Natural killer cell (primary cell): Measurements from ENCODE around the gene DSTN. TPM values are rescaled to one million over a fixed set of nuclear protein-coding genes. Genes with fewer than 3 reads are reported as not detected.
"Not testable (repeated sequence)": the region's sequence is repeated elsewhere in the genome, so short reads cannot be mapped to it uniquely, and the experiment has no call there.

Experiments used
- ATAC-seq, 3 donors: fragments of 150-1000 bp in 2 of 3; fragments of 200-7000 bp in 1 of 3; cut with Tn5 transposase; 1 replicate in 1 of 3; 2 replicates in 2 of 3; pipeline ENCODE4 v1.10.0; 2021; ENCODE audit warnings: mild to moderate bottlenecking in 2 of 3, moderate library complexity in 2 of 3
- DNase-seq, 2 donors: peaks; one replicate each; pipeline versions ENCODE4 v3.0.0 to v3.0.0-alpha.2; 2013 to 2021; ENCODE audit warnings: mixed read lengths in 1 of 2
- H3K27ac ChIP-seq: one replicate; pipeline ENCODE4 v1.5.1; 2013; ENCODE audit warnings: mild to moderate bottlenecking, low read length
- H3K27me3 ChIP-seq: one replicate; pipeline ENCODE4 v1.6.1; 2013; ENCODE audit warnings: low read length; ENCODE audit not compliant: control insufficient read depth, insufficient read depth
- H3K36me3 ChIP-seq: one replicate; pipeline ENCODE4 v1.6.1; 2013; ENCODE audit warnings: low read length; ENCODE audit not compliant: control insufficient read depth, insufficient read depth
- H3K4me1 ChIP-seq: one replicate; pipeline ENCODE4 v1.6.1; 2013; ENCODE audit warnings: low read length; ENCODE audit not compliant: control insufficient read depth, insufficient read depth
- H3K4me3 ChIP-seq: one replicate; pipeline ENCODE4 v1.5.1; 2013; ENCODE audit warnings: low read length
- H3K9me3 ChIP-seq: one replicate; pipeline ENCODE4 v1.6.1; 2013; ENCODE audit warnings: low read length; ENCODE audit not compliant: control insufficient read depth, insufficient read depth
- H3K27ac Mint-ChIP-seq, 2 donors: one replicate each; pipeline ENCODE4 v1.8.0; 2022; ENCODE audit warnings: mild to moderate bottlenecking in 2 of 2, mixed read lengths in 2 of 2, moderate library complexity in 1 of 2
- H3K27me3 Mint-ChIP-seq, 2 donors: one replicate each; pipeline ENCODE4 v1.8.0; 2022; ENCODE audit warnings: low read depth in 2 of 2, mixed read lengths in 2 of 2
- H3K36me3 Mint-ChIP-seq: one replicate; pipeline ENCODE4 v1.8.0; 2022; ENCODE audit warnings: mixed read lengths
- H3K4me1 Mint-ChIP-seq, 2 donors: one replicate each; pipeline ENCODE4 v1.8.0; 2022; ENCODE audit warnings: mixed read lengths in 2 of 2
- H3K4me3 Mint-ChIP-seq: one replicate; pipeline ENCODE4 v1.8.0; 2022; ENCODE audit warnings: mild to moderate bottlenecking, moderate library complexity, mixed read lengths
- H3K9me3 Mint-ChIP-seq, 2 donors: one replicate each; pipeline ENCODE4 v1.8.0; 2022; ENCODE audit warnings: mixed read lengths in 2 of 2
- CTCF ChIP-seq: fragments of 200-600 bp; IDR thresholded peaks from one replicate; pipeline ENCODE4 v1.8.0; 2022; ENCODE audit warnings: antibody characterized with exemption
- whole genome bisulfite sequencing: methylation state at CpG from one replicate; pipeline ENCODE4 v1.1.7; 2013; ENCODE audit warnings: missing lambda C conversion rate; ENCODE audit not compliant: insufficient coverage; 5-methylcytosine and 5-hydroxymethylcytosine counted together
- intact Hi-C: fragments of 100-400 bp; cut with micrococcal nuclease; formaldehyde crosslinking; loops from one replicate; pipeline ENCODE4 v1.14.2; 2022
- total RNA-seq, 4 donors: library from RNA; stranded (reverse); fragments of 120-200 nt in 1 of 4; gene quantifications; one replicate each; pipeline versions ENCODE4 v1.2.3 to v1.2.4, GENCODE V29; 2013 to 2022

The DSTN gene
- total RNA-seq, 3 donors from 2014 or later (not counting 1 experiment from before 2014, with no cell fraction given) = 47.5 to 73.5 (median 70.0) TPM

GRCh38 chr20:17658648-17658993, 88.7 kb downstream of the DSTN start:
- Histone ChIP-seq H3K36me3 (peaks cover 14% of the 10 kb centered on the region), H3K27ac (no peak overlapping the region), H3K4me3 (no peak overlapping the region), H3K27me3 (no peaks in the 10 kb centered on the region), H3K4me1 (peaks cover 21% of the 10 kb centered on the region), H3K9me3 (no peaks in the 10 kb centered on the region)
- 93% methylated on average over 2 of the region's 2 CpGs for WGBS
- no peaks in the 10 kb centered on the region for H3K27me3 Mint-ChIP-seq
- ATAC-seq (no peak), DNase-seq (no peak)
- H3K27ac Mint-ChIP-seq = peak overlapping the region; percentile 48 to 78
- no peaks in the 10 kb centered on the region for H3K9me3 Mint-ChIP-seq
- peaks cover 68 to 70% of the 10 kb centered on the region in 2 donors for H3K4me1 Mint-ChIP-seq
- TF ChIP-seq CTCF = no peak
- intact Hi-C loops = no loop called here
- no peak overlapping the region for H3K4me3 Mint-ChIP-seq
- H3K36me3 Mint-ChIP-seq = peaks cover 14% of the 10 kb centered on the region

DNA sequence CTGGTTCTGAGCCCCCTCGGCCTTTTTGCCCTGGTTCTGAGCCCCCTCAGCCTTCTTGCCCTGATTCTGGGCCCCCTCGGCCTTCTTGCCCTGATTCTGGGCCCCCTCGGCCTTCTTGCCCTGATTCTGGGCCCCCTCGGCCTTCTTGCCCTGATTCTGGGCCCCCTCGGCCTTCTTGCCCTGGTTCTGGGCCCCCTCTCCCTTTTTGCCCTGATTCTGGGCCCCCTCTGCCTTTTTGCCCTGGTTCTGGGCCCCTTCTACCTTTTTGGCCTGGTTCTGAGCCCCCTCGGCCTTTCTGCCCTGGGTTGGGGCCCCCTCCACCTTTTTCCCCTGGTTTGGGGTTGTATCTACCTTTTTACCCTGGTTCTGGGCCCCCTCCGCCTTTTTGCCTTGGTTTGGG, 89.5 kb downstream of the DSTN start:
- intact Hi-C loops, DNase-seq, H3K27me3 Mint-ChIP-seq, H3K27ac ChIP-seq, H3K9me3 Mint-ChIP-seq, H3K27me3 ChIP-seq, H3K4me3 ChIP-seq, ATAC-seq, H3K9me3 ChIP-seq, H3K4me3 Mint-ChIP-seq: not testable (repeated sequence)
- Mint-ChIP-seq H3K27ac (peak overlapping the region in 1 of 2 donors; percentile 78), H3K36me3 (peaks cover 14% of the 10 kb centered on the region), H3K4me1 (peaks cover 69 to 77% of the 10 kb centered on the region in 2 donors)
- 95% methylated on average over 6 of the region's 7 CpGs for whole genome bisulfite sequencing
- peaks cover 28% of the 10 kb centered on the region for H3K4me1 ChIP-seq
- H3K36me3 ChIP-seq = peaks cover 14% of the 10 kb centered on the region

Other genes with a start within 250 kb of the DSTN start
- gene BFSP1, start 38.7 kb upstream of the DSTN start, total RNA-seq = 1 to 10 TPM; 2.7 to 7.3 (median 3.7) TPM
- gene RRBP1, start 112.2 kb downstream of the DSTN start, total RNA-seq = 10 to 100 TPM; 88.3 to 95.4 (median 90.1) TPM
- not detected for gene BANF2, start 129.9 kb downstream of the DSTN start, total RNA-seq